GM12878 (cell line): Measurements from ENCODE around the gene ETV1. TPM values are rescaled to one million over a fixed set of nuclear protein-coding genes. Genes with fewer than 3 reads are reported as not detected.
A peak's percentile ranks its signal among the peaks of the same experiment; 100 is the strongest.

Source experiments
- ATAC-seq: fragments of 200-7000 bp; cut with Tn5 transposase; 3 replicates; pipeline ENCODE4 v1.9.1; 2020; ENCODE audit warnings: mild to moderate bottlenecking, moderate library complexity
- BruUV-seq: library from RNA; stranded (reverse); fragments of 400-500 nt; replicated peaks from 2 replicates; lab custom pipeline; 2021; lab: Mats Ljungman, UMichigan
- CTCF ChIA-PET: fragments of 300-600 bp; sonication (Branson Sonifier 250); formaldehyde crosslinking; extraction: SDS; loops from one replicate; lab custom pipeline; 2021; ENCODE audit warnings: inconsistent platforms; lab: Yijun Ruan, JAX
- POLR2A ChIA-PET: fragments of 350-600 bp; formaldehyde crosslinking; extraction: SDS; loops from one replicate; lab custom pipeline; 2021; ENCODE audit warnings: inconsistent platforms; lab: Charles Lee
- RAD21 ChIA-PET: fragments of 300-600 bp; sonication (Branson Sonifier 250); formaldehyde crosslinking; loops from one replicate; lab custom pipeline; 2023; ENCODE audit warnings: antibody characterized with exemption; ENCODE audit not compliant: unreplicated experiment; lab: Charles Lee
- SMC1A ChIA-PET: fragments of 300-600 bp; sonication (Branson Sonifier 250); formaldehyde crosslinking; loops from one replicate; lab custom pipeline; 2023; ENCODE audit not compliant: unreplicated experiment, uncharacterized antibody; lab: Charles Lee
- DNase-seq: peaks from one replicate; pipeline ENCODE4 v3.0.0-alpha.2; 2011; ENCODE audit warnings: low read depth, low spot score
- FAIRE-seq: peaks from 3 replicates; lab custom pipeline; 2011; peaks lifted over from hg19 to GRCh38; lab: Jason Lieb, UNC
- H2AFZ ChIP-seq: 2 replicates; pipeline ENCODE4 v1.6.0; 2011; ENCODE audit warnings: low read depth, low read length, control low read depth; ENCODE audit not compliant: control insufficient read depth
- H3K27ac ChIP-seq: 2 replicates; pipeline ENCODE4 v1.5.1; 2011; ENCODE audit warnings: control low read depth; ENCODE audit not compliant: control insufficient read depth, insufficient read depth
- H3K27me3 ChIP-seq, 2 experiments: replicated peaks in 1 of 2; 2 replicates each; pipeline versions ENCODE4 v1.6.0 to v1.6.1; 2011; ENCODE audit warnings: low read length in 1 of 2; ENCODE audit not compliant: control insufficient read depth in 2 of 2, insufficient read depth in 2 of 2
- H3K36me3 ChIP-seq, 2 experiments: 2 replicates each; pipeline ENCODE4 v1.5.1; 2011; ENCODE audit warnings: low read length in 1 of 2; ENCODE audit not compliant: control insufficient read depth in 2 of 2, insufficient read depth in 2 of 2
- H3K4me1 ChIP-seq: 2 replicates; pipeline ENCODE4 v1.6.1; 2011; ENCODE audit warnings: mild to moderate bottlenecking, low read length, moderate library complexity, mixed read lengths; ENCODE audit not compliant: control insufficient read depth, insufficient read depth
- H3K4me2 ChIP-seq: 2 replicates; pipeline ENCODE4 v1.6.0; 2011; ENCODE audit warnings: control low read depth; ENCODE audit not compliant: control insufficient read depth, insufficient read depth
- H3K4me3 ChIP-seq: fragments of 200-600 bp; sonication (generic); 2 replicates; pipeline ENCODE4 v1.5.1; 2016
- H3K79me2 ChIP-seq: 2 replicates; pipeline ENCODE4 v1.6.0; 2011; ENCODE audit warnings: low read length; ENCODE audit not compliant: control insufficient read depth, insufficient read depth
- H3K9ac ChIP-seq: 2 replicates; pipeline ENCODE4 v1.8.0; 2011; ENCODE audit warnings: low read length, control low read depth, mixed read lengths; ENCODE audit not compliant: control insufficient read depth, insufficient read depth
- H3K9me3 ChIP-seq: replicated peaks from 3 replicates; pipeline ENCODE4 v1.5.1; 2011; ENCODE audit warnings: mild to moderate bottlenecking, low read length; ENCODE audit not compliant: control insufficient read depth, insufficient read depth
- H4K20me1 ChIP-seq: 2 replicates; pipeline ENCODE4 v1.6.0; 2011; ENCODE audit not compliant: control insufficient read depth, insufficient read depth
- CREB1 ChIP-seq: IDR thresholded peaks from 2 replicates; pipeline ENCODE4 v1.6.1; 2012; ENCODE audit warnings: low read depth, mild to moderate bottlenecking, inconsistent platforms
- EZH2 ChIP-seq: IDR thresholded peaks from 2 replicates; pipeline ENCODE4 v1.6.1; 2012; ENCODE audit warnings: low read depth, mild to moderate bottlenecking, control low read depth, inconsistent platforms, low read length, borderline replicate concordance; ENCODE audit not compliant: control insufficient read depth
- KAT2A ChIP-seq: conservative IDR thresholded peaks from 2 replicates; pipeline ENCODE4 v1.6.1; 2011; ENCODE audit warnings: low read depth, low read length; ENCODE audit not compliant: control insufficient read depth
- KLF5 ChIP-seq: fragments of 450-650 bp; IDR thresholded peaks from 2 replicates; pipeline ENCODE4 v1.6.1; 2014; ENCODE audit warnings: mild to moderate bottlenecking; ENCODE audit not compliant: partially characterized antibody
- NR2C2 ChIP-seq: IDR thresholded peaks from 2 replicates; pipeline ENCODE4 v1.6.1; 2011; ENCODE audit warnings: borderline replicate concordance, low read depth; ENCODE audit not compliant: control insufficient read depth, insufficient read length
- PAX5 ChIP-seq: IDR thresholded peaks from 2 replicates; pipeline ENCODE4 v1.6.1; 2011; ENCODE audit warnings: low read depth, low read length, borderline replicate concordance
- TCF12 ChIP-seq: IDR thresholded peaks from 2 replicates; pipeline ENCODE4 v1.6.1; 2011; ENCODE audit warnings: low read depth, mild to moderate bottlenecking, low read length
- ZNF217 ChIP-seq: fragments of 450-650 bp; IDR thresholded peaks from 2 replicates; pipeline ENCODE4 v1.6.1; 2017; ENCODE audit warnings: antibody characterized with exemption, mild to moderate bottlenecking
- ZNF24 ChIP-seq: fragments of 450-650 bp; IDR thresholded peaks from 2 replicates; pipeline ENCODE4 v1.6.1; 2017; ENCODE audit warnings: antibody characterized with exemption, mild to moderate bottlenecking
- WGBS: methylation state at CpG from one replicate; pipeline ENCODE4 v1.1.6; 2016; ENCODE audit warnings: low lambda C conversion rate; ENCODE audit not compliant: insufficient replicate concordance, insufficient coverage; ENCODE audit errors: missing lambda C conversion rate; 5-methylcytosine and 5-hydroxymethylcytosine counted together
- in situ Hi-C: fragments of 300-500 bp; cut with MboI; formaldehyde crosslinking; loops from 9 replicates; pipeline ENCODE4 v1.14.3; 2018; ENCODE audit warnings: mixed read lengths
- intact Hi-C: fragments of 100-400 bp; cut with micrococcal nuclease; formaldehyde crosslinking; loops from one replicate; pipeline ENCODE4 v1.14.2; 2022; ENCODE audit not compliant: unreplicated experiment
- polyA plus RNA-seq, 11 experiments: library from polyadenylated mRNA; depleted of rRNA in 4 of 11; unstranded in 6 of 11; stranded (reverse) in 5 of 11; fragments of >200 nt; fragmentation: Nextera tagmentation in 4 of 11; fragmentation: Illumina TruSeq in 1 of 11; extraction: Ambion mirVana in 4 of 11; extraction: Trizol in 1 of 11; gene quantifications; 1 replicate in 1 of 11; 2 replicates in 10 of 11; pipeline versions ENCODE4 v1.2.1 to v1.2.3, GENCODE V29; 2011 to 2016; ENCODE audit warnings: inconsistent platforms in 2 of 11, missing spikeins in 2 of 11, low read depth in 1 of 11
- total RNA-seq, 4 experiments: library from RNA; depleted of rRNA in 3 of 4; stranded (reverse); fragments of >200 nt in 3 of 4; fragmentation: Illumina TruSeq in 1 of 4; extraction: Trizol in 1 of 4; gene quantifications; 2 replicates each; pipeline versions ENCODE4 v1.2.1 to v1.2.3, GENCODE V29; 2013 to 2021
- TF ChIP-seq, protein P1 (sequence below): fragments of 450-650 bp; formaldehyde crosslinking; IDR thresholded peaks from 2 replicates; pipeline ENCODE4 v1.4.0; 2022; ENCODE audit warnings: mild to moderate bottlenecking, moderate library complexity

The ETV1 gene
- total and polyA plus RNA-seq, 10 of the 15 experiments (the other 5 are each of a cell fraction or from before 2014, with no cell fraction given), result 0.03 to 9.3 (median 0.16) TPM; not detected in 4

DNA sequence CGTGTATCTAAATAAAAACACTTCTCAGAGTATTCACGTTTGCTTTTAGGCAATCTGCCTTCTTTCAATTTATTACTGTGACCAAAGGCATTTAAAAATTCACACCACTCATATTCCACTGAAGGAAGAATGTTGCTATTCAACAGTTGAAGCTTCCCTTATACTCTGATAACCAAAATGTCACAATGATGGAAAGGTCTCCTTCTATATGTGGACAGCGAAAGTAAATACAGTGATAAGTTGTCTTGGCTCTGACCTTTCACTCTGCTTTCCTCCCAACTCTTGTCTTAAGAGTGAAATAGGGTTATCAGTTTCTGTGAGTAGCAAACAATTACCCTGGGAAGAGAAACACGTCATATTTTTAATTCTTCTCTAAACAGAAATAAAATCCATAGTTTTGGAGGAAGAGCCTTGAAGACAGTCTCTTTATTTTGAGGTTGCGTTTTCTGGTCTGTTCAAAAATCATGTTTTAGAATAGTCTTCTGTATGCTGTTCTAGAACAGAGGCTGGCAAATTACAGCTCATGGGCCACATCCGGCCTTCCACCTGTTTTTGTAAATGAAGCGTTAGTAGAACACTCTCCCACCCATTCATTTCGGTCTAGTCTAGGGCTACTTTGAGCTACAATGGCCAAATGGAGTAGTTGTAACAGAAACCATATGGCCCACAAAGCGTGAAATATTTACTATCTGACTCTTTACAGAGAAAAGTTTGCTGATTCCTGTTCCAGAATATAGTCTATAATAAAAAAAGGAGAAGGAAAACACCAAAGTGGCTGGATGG lies 41.3 kb downstream of the ETV1 start (continued):
- TF ChIP-seq EZH2 (no peak), ZNF217 (no peak), CREB1 (no peak), PAX5 (no peak), KAT2A (no peak)

DNA sequence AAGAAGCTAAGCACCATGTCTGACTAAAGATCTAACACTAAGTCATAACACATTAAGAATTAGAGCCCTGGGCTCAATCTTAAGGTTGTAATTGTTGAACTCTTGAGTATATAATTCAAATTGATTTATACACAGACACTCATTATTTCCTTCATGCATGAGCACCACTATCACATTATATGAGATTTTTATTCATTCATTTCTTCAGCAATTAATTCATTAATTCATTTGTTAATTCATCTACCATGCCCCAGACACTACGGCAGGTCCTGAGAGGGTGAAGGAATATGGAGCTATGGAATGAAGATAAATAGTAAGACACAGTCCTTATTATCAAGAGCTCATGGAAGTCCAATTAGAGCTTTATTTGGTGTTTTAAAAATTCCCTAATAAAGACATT lies 41.9 kb downstream of the ETV1 start:
- WGBS, result 0% methylated on average over 1 of the region's 1 CpG
- ChIA-PET SMC1A (interaction anchor here (1.9 to 2.0 kb wide), 2 partner anchors 16 to 18 kb away, joined by 6 to 8 read pairs; no protein-coding TSS in a partner anchor), POLR2A (no interaction called here), CTCF (interaction anchor here (1.4 kb wide), 1 partner anchor 16 kb away, joined by 3 read pairs; no protein-coding TSS in a partner anchor), RAD21 (interaction anchor here (0.7 kb wide), 1 partner anchor 12 kb away, joined by 3 read pairs; no protein-coding TSS in a partner anchor)
- Histone ChIP-seq H4K20me1 (no peaks in the 10 kb centered on the region), H3K4me2 (no peak overlapping the region), H3K9me3 (no peaks in the 10 kb centered on the region), H2AFZ (no peak overlapping the region), H3K36me3 (no peaks in the 10 kb centered on the region), H3K27me3 (no peaks in the 10 kb centered on the region), H3K9ac (no peak overlapping the region), H3K27ac (no peak overlapping the region), H3K4me1 (no peaks in the 10 kb centered on the region), H3K4me3 (no peak overlapping the region), H3K79me2 (no peaks in the 10 kb centered on the region)
- no TSS peak for BruUV-seq
- intact Hi-C loops, result no loop called here
- TF ChIP-seq KLF5 (no peak), ZNF217 (no peak), ZNF24 (peak; percentile 70), TCF12 (no peak), NR2C2 (no peak)
- TF ChIP-seq, protein P1, sequence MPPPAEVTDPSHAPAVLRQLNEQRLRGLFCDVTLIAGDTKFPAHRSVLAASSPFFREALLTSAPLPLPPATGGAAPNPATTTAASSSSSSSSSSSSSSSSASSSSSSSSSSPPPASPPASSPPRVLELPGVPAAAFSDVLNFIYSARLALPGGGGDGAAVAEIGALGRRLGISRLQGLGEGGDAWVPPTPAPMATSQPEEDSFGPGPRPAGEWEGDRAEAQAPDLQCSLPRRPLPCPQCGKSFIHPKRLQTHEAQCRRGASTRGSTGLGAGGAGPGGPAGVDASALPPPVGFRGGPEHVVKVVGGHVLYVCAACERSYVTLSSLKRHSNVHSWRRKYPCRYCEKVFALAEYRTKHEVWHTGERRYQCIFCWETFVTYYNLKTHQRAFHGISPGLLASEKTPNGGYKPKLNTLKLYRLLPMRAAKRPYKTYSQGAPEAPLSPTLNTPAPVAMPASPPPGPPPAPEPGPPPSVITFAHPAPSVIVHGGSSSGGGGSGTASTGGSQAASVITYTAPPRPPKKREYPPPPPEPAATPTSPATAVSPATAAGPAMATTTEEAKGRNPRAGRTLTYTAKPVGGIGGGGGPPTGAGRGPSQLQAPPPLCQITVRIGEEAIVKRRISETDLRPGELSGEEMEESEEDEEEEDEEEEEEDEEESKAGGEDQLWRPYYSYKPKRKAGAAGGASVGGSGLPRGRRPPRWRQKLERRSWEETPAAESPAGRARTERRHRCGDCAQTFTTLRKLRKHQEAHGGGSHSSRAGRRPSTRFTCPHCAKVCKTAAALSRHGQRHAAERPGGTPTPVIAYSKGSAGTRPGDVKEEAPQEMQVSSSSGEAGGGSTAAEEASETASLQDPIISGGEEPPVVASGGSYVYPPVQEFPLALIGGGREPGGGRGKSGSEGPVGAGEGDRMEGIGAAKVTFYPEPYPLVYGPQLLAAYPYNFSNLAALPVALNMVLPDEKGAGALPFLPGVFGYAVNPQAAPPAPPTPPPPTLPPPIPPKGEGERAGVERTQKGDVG (CRISPR knock-in tag), result no peak
- DNase-seq, result no peak
- in situ Hi-C loops, result no loop called here
- no peak for ATAC-seq
- no peak for FAIRE-seq
